ENCODE measurements around the gene CORO2A.

The CORO2A gene

DNA sequence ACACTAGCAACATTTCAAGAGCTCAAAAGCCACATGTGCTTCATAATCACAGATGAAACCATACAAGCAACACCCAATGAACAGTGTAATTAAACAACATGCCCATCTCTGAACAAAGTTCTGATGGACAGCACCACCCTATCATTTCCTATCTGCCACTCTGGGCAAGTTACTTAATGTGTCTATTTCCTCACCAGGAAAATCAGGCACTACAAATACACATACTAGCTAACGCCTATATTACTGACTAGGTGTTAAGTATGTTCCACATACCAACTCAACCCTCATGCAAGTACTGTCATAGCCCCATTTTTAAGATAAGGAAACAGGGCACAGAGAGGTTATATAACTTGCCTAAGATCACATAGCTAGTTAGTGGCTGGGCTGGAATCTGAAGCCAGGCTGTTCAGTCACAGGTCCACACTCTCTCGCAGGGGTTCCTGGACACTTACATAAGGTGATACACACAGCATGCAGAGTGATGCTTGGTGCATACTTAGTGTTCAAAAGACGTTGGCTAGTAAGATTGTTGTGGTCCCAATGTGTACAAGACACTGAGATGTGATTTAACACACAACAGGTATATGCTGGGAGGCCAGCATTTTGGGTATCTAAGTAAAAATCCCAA lies 24.2 kb downstream of the CORO2A start:
- no peaks in the 10 kb centered on the region for H3K79me2 ChIP-seq (ENCODE audit: insufficient read depth, low read length)
- no peaks in the 10 kb centered on the region for H3K9me3 ChIP-seq (ENCODE audit: insufficient read depth, low read length, severe bottlenecking)
- no peaks in the 10 kb centered on the region for H3K4me1 ChIP-seq (ENCODE audit: insufficient read depth, low read length)
- H3K27me3 ChIP-seq (ENCODE audit: insufficient read depth, low read length, poor library complexity), result no peaks in the 10 kb centered on the region
- peaks cover 6% of the 10 kb centered on the region for H4K20me1 ChIP-seq (ENCODE audit: insufficient read depth, low read length)
- H3K27ac ChIP-seq (ENCODE audit: low read length), result no peak overlapping the region
- TF ChIP-seq, protein P1, sequence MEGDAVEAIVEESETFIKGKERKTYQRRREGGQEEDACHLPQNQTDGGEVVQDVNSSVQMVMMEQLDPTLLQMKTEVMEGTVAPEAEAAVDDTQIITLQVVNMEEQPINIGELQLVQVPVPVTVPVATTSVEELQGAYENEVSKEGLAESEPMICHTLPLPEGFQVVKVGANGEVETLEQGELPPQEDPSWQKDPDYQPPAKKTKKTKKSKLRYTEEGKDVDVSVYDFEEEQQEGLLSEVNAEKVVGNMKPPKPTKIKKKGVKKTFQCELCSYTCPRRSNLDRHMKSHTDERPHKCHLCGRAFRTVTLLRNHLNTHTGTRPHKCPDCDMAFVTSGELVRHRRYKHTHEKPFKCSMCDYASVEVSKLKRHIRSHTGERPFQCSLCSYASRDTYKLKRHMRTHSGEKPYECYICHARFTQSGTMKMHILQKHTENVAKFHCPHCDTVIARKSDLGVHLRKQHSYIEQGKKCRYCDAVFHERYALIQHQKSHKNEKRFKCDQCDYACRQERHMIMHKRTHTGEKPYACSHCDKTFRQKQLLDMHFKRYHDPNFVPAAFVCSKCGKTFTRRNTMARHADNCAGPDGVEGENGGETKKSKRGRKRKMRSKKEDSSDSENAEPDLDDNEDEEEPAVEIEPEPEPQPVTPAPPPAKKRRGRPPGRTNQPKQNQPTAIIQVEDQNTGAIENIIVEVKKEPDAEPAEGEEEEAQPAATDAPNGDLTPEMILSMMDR (IDR thresholded peaks at IDR 0.05; ENCODE audit: borderline replicate concordance, extremely low read depth, low read length, poor library complexity, severe bottlenecking), result no peak
- no peak overlapping the region for H2AFZ ChIP-seq (ENCODE audit: low read depth, low read length)
- H3K9ac ChIP-seq (ENCODE audit: low read depth, low read length), result no peak overlapping the region
- DNase-seq (no peak), ATAC-seq (ENCODE audit: insufficient read depth, low read depth) (no peak)
- H3K36me3 ChIP-seq (ENCODE audit: insufficient read depth, low read length), result no peaks in the 10 kb centered on the region
- H3K4me2 ChIP-seq (ENCODE audit: insufficient read depth, low read length), result no peak overlapping the region
- H3K4me3 ChIP-seq (ENCODE audit: low read depth in 1 of 2, low read length in 2 of 2), result no peak overlapping the region

DNA sequence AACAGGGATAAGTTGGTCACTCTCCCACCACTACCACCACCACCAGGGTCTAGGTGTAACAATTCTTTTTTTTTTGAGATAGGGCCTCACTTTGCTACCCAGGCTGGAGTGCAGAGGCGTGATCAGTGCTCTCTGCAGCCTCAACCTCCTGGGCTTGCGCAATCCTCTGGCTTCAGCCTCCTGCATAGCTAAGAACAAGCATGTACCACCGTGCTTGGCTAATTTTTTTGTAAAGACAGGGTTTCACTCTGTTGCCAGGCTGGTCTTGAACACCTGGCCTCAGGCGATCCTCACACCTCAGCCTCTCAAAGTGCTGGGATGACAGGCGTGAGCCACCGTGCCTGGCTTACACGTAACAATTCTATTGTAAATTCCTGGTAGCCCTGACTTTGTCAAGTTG lies 27.5 kb downstream of the CORO2A start:
- TF ChIP-seq EZH2 (IDR thresholded peaks at IDR 0.05; ENCODE audit: borderline replicate concordance, low read depth, low read length, severe bottlenecking), result no peak
- TF ChIP-seq, protein P1 (IDR thresholded peaks at IDR 0.05; ENCODE audit: borderline replicate concordance, extremely low read depth, low read length, poor library complexity, severe bottlenecking), result no peak
- H3K9ac ChIP-seq (ENCODE audit: low read depth, low read length), result no peak overlapping the region
- no peaks in the 10 kb centered on the region for H3K27me3 ChIP-seq (ENCODE audit: insufficient read depth, low read length, poor library complexity)
- ATAC-seq (ENCODE audit: insufficient read depth, low read depth) (no peak), DNase-seq (no peak)
- no peaks in the 10 kb centered on the region for H3K4me1 ChIP-seq (ENCODE audit: insufficient read depth, low read length)
- H3K4me2 ChIP-seq (ENCODE audit: insufficient read depth, low read length), result no peak overlapping the region
- H4K20me1 ChIP-seq (ENCODE audit: insufficient read depth, low read length), result no peaks in the 10 kb centered on the region
- no peaks in the 10 kb centered on the region for H3K36me3 ChIP-seq (ENCODE audit: insufficient read depth, low read length)
- no peaks in the 10 kb centered on the region for H3K9me3 ChIP-seq (ENCODE audit: insufficient read depth, low read length, severe bottlenecking)
- no peak overlapping the region for H2AFZ ChIP-seq (ENCODE audit: low read depth, low read length)
- no peak overlapping the region for H3K27ac ChIP-seq (ENCODE audit: low read length)
- no peak overlapping the region for H3K4me3 ChIP-seq (ENCODE audit: low read depth in 1 of 2, low read length in 2 of 2)
- H3K79me2 ChIP-seq (ENCODE audit: insufficient read depth, low read length), result no peaks in the 10 kb centered on the region

DNA sequence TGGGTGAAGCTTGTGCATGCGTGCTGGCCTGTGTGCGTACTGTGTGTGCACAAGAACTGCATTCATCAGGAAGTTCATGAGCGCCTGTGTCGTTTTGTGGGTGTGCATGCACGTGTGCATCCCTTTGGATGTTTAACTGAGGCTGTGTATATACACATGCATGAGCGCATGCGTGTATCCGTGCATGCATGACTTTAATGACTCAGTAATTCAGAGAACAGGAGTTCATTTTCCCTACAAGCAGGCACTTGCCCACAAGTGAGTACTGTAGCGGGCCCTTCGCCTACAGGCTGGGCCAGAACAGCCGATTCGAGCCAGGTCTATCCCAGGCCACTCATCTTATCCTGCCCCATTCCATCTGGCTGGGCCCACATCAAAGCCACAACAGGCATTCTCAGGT lies 29.8 kb downstream of the CORO2A start:
- H4K20me1 ChIP-seq (ENCODE audit: insufficient read depth, low read length), result no peaks in the 10 kb centered on the region; the same call in 1 of the 2 replicates
- H3K36me3 ChIP-seq (ENCODE audit: insufficient read depth, low read length), result no peaks in the 10 kb centered on the region
- H2AFZ ChIP-seq (ENCODE audit: low read depth, low read length), result no peak overlapping the region
- TF ChIP-seq, protein P1 (IDR thresholded peaks at IDR 0.05; ENCODE audit: borderline replicate concordance, extremely low read depth, low read length, poor library complexity, severe bottlenecking), result no peak
- TF ChIP-seq EZH2 (IDR thresholded peaks at IDR 0.05; ENCODE audit: borderline replicate concordance, low read depth, low read length, severe bottlenecking), result no peak
- ATAC-seq (ENCODE audit: insufficient read depth, low read depth), result no peak
- no peaks in the 10 kb centered on the region for H3K9me3 ChIP-seq (ENCODE audit: insufficient read depth, low read length, severe bottlenecking)
- no peaks in the 10 kb centered on the region for H3K79me2 ChIP-seq (ENCODE audit: insufficient read depth, low read length)
- no peak overlapping the region for H3K27ac ChIP-seq (ENCODE audit: low read length)
- H3K4me1 ChIP-seq (ENCODE audit: insufficient read depth, low read length), result no peaks in the 10 kb centered on the region
- DNase-seq, result no peak
- no peak overlapping the region for H3K9ac ChIP-seq (ENCODE audit: low read depth, low read length)
- H3K27me3 ChIP-seq (ENCODE audit: insufficient read depth, low read length, poor library complexity), result no peaks in the 10 kb centered on the region
- H3K4me3 ChIP-seq (ENCODE audit: low read depth in 1 of 2, low read length in 2 of 2), result no peak overlapping the region
- H3K4me2 ChIP-seq (ENCODE audit: insufficient read depth, low read length), result no peak overlapping the region

DNA sequence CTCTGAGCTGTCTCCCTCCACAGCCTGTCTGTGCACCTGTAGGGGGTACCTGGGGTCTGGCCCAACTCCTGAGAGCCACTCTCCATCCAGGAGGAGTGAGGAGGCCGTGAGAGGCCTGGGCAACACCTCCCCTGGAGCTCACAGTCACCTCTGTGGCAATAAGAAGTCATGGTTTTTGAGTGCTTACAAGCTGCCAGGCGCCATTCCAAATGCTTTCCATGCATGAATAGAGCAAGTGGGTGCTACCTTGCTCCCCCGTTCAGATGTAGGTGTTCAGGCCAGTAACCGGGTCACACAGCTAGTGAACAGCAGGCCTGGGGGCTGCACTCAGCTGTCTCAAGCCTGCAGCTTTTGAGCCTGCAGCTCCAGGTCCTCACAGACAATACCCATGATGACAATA lies 30.6 kb downstream of the CORO2A start:
- H3K4me3 ChIP-seq (ENCODE audit: low read depth in 1 of 2, low read length in 2 of 2), result no peak overlapping the region
- no peak overlapping the region for H3K4me2 ChIP-seq (ENCODE audit: insufficient read depth, low read length)
- H3K9ac ChIP-seq (ENCODE audit: low read depth, low read length), result no peak overlapping the region
- H3K9me3 ChIP-seq (ENCODE audit: insufficient read depth, low read length, severe bottlenecking), result no peaks in the 10 kb centered on the region
- no peaks in the 10 kb centered on the region for H3K36me3 ChIP-seq (ENCODE audit: insufficient read depth, low read length)
- H3K27me3 ChIP-seq (ENCODE audit: insufficient read depth, low read length, poor library complexity), result no peaks in the 10 kb centered on the region
- no peak overlapping the region for H2AFZ ChIP-seq (ENCODE audit: low read depth, low read length)
- H3K4me1 ChIP-seq (ENCODE audit: insufficient read depth, low read length), result no peaks in the 10 kb centered on the region
- no peaks in the 10 kb centered on the region; the same call in 1 of the 2 replicates for H4K20me1 ChIP-seq (ENCODE audit: insufficient read depth, low read length)
- DNase-seq, result no peak
- ATAC-seq (ENCODE audit: insufficient read depth, low read depth), result no peak
- no peak for TF ChIP-seq EZH2 (IDR thresholded peaks at IDR 0.05; ENCODE audit: borderline replicate concordance, low read depth, low read length, severe bottlenecking)
- TF ChIP-seq, protein P1 (IDR thresholded peaks at IDR 0.05; ENCODE audit: borderline replicate concordance, extremely low read depth, low read length, poor library complexity, severe bottlenecking), result no peak
- H3K79me2 ChIP-seq (ENCODE audit: insufficient read depth, low read length), result no peaks in the 10 kb centered on the region
- H3K27ac ChIP-seq (ENCODE audit: low read length), result no peak overlapping the region
